Medulla oblongata (tissue), 1 donor: ENCODE data around the gene NR1H2.
A peak's percentile ranks its signal among the peaks of the same experiment; 100 is the strongest.

Experiments used
- DNase-seq: peaks from one replicate; pipeline ENCODE4 v3.0.0-alpha.2; 2015; ENCODE audit errors: extremely low spot score

NR1H2 gene

DNA sequence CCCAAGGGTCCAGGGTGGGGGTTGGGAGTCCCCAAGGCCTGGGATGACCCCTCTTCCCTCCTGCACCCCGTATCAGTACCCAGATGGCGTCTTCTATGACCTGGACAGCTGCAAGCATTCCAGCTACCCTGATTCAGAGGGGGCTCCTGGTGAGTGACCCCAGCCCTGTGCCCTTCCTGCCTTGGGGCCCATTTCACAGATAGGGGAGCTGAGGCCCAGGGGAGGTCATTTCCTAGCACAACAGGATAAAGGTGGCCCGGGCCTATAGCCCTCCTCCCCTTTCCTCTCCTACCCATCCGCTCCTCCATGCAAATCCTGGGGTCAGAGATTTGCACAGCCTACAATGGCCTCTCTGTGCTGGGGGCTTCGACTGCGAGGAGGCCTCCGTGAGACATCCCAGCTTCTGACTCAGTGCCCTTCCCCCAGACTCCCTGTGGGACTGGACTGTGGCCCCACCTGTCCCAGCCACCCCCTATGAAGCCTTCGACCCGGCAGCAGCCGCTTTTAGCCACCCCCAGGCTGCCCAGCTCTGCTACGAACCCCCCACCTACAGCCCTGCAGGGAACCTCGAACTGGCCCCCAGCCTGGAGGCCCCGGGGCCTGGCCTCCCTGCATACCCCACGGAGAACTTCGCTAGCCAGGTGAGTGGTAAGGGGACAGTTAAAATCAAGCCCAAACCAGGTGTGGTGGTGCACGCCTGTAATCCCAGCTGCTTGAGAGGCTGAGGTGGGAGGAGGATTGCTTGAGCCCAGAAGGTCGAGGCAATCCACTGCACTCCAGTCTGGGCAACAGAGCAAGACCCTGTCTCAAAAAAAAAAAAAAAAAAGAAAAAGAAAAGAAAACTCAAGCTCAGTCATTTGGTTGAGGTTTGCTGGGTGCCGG, 46.4 kb downstream of the NR1H2 start:
- DNase-seq = no peak

DNA sequence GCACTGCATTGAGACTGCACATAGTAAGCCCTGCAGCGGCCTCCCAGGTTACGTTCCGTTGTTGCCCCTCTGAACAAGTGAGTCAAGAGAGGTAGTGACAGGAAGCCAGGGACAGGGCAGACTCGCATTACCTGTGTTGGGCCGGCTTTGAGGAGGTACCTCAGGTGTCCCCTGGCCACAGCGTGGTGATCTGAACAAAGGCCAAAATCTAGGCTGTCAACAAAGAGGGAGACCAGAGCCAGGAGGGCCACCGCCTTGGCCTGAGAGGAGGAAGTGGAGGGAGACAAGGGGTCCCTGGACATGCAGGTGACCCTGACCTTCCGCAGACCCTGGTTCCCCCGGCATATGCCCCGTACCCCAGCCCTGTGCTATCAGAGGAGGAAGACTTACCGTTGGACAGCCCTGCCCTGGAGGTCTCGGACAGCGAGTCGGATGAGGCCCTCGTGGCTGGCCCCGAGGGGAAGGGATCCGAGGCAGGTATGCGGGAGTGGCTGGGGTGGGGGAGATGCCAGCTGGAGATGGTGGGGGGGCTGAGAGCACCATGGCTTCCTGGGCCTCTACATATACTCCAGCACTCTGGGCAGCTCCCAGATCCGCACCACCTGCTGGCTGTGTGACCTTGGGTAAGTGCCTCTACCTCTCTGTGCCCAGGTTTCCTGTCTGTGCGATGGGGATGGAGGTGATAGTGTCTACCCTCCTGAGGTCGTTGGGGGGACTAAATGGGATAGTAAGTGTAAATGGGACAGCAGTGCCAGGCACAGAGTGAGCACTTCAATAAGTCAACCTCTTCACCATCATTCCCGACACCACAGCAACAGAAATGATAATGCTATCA, 47.2 kb downstream of the NR1H2 start:
- no peak for DNase-seq

GRCh38 chr19:50425581-50425980, 49.3 kb downstream of the NR1H2 start:
- DNase-seq = no peak

- DNase-seq = no peak
These were observed 51.2 kb downstream of the NR1H2 start for GRCh38 chr19:50427318-50427925.

- DNase-seq = peak; percentile 80
These were observed 51.8 kb downstream of the NR1H2 start for GRCh38 chr19:50427997-50428425.

GRCh38 chr19:50428772-50429463, 52.7 kb downstream of the NR1H2 start:
- no peak for DNase-seq

- no peak for DNase-seq
These were observed 54.7 kb downstream of the NR1H2 start for GRCh38 chr19:50430888-50431342.

DNA sequence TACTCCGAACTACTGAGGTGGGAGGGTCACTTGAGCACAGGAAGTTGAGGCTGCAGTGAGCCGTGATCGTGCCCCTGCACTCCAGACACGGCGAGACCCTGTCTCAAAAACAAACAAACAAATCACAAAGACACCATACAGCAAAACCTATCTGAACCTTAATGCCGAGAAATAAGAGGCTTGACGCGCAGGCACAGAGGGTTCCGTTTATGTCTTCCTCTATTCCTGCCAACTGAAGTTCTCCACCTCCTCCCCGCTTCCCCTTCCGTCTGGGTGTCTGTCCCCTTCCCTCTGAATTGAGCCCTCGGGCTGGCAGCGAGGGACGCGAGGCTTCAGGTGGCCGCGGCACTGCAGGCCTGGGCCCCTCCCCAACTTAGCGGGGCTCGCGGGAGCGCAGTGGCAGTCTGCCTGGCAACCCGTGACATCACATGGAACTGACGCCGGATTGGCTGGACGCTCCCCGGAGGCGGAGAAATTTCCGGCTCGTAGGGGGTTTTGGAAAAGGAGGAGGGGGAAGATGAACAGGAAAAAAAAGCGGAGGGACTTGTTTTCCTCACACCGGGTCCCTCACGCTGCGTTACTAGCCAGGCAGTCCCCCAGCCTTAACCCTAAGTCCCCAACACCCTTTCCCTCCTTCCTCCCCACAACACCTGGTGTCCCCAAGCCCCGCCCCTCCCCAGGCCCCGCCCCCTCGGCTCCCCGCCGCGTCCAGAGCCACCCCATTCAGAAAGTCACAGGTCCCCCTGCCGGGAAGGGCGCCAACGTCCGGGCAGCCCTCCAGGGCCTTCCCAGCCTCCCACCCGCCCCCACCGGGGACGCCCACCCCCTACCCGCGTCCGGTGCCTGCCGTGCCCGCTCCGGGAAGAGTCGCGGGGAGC, 55.3 kb downstream of the NR1H2 start:
- peak; percentile 87 for DNase-seq

DNA sequence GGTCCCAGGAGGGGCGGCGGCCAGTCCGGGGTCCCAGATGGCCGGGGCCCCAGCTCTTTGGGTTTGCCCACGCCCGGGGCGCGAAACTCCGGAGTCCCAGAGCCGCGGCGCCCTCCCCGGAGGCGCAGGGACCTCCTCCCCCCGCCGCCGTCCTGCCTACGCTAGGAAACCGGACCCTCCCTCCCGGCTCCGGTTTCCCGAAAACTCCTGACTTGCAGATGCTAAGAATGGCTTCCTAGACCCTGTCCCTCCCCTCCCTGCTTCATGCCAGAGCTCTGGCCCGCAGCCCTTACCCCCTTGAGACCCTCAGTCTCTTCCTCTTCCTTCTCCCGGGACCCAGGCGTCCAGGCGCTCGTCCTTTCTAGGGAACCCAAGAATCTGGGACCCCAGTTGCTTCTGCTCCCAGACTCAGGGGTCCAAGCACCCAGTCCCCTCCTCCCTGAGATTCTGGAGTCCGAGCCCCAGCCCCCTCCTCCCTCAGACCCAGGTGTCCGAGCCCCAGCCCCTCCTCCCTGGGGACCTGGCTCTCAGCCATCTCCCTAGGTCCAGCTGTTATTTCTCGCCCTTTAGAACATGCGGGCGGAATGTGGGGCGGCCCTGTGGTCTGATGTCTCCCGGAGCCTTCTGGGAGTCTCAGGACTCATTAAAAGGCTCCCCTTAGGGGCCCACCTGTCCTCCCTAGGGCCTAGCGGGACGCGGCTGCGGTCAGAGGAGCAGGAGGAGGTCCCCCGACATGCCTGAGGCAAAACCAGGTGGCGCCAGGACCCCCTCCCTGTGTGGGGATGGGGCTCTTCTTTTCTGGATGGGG, 56.2 kb downstream of the NR1H2 start, which contains the start of gene MYBPC2:
TSS of gene MYBPC2 (plus strand) at position 672 of the 808 bp plus-strand sequence. CDS start at position 734, 62 bp downstream.
- DNase-seq = no peak
